Adrenal gland (tissue), 12 donors: ENCODE results near the gene WWC2. TPM values are rescaled to one million over a fixed set of nuclear protein-coding genes. Genes with fewer than 3 reads are reported as not detected.

Experiments used
- DNase-seq, 7 donors: peaks; one replicate each; pipeline ENCODE4 v3.0.0-alpha.2; 2019 to 2020
- H3K27ac ChIP-seq, 5 donors: fragments of 200-600 bp; sonication (generic) in 4 of 5; 1 replicate in 3 of 5; 2 replicates in 2 of 5; pipeline versions ENCODE4 v1.5.1 to v1.8.0; 2016 to 2020; ENCODE audit warnings: mild to moderate bottlenecking in 1 of 5
- H3K27me3 ChIP-seq: fragments of 200-600 bp; 2 replicates; pipeline ENCODE4 v1.8.0; 2021
- H3K36me3 ChIP-seq, 2 donors: fragments of 200-600 bp; replicated peaks in 1 of 2; 1 replicate in 1 of 2; 2 replicates in 1 of 2; pipeline versions ENCODE4 v1.5.1 to v1.8.0; 2018 to 2022
- H3K4me1 ChIP-seq, 2 donors: fragments of 200-600 bp; replicated peaks in 1 of 2; 1 replicate in 1 of 2; 2 replicates in 1 of 2; pipeline versions ENCODE4 v1.5.1 to v1.8.0; 2018 to 2021
- H3K4me3 ChIP-seq, 4 donors: fragments of 200-600 bp; sonication (generic) in 3 of 4; one replicate each; pipeline ENCODE4 v1.5.1; 2016 to 2018
- H3K9me3 ChIP-seq, 3 donors: fragments of 200-600 bp; sonication (generic) in 1 of 3; replicated peaks in 1 of 3; 1 replicate in 2 of 3; 2 replicates in 1 of 3; pipeline versions ENCODE4 v1.5.1 to v1.8.0; 2016 to 2021
- CTCF ChIP-seq, 6 experiments: fragments of 450-650 bp in 4 of 6; fragments of 200-600 bp in 2 of 6; sonication (generic) in 1 of 6; IDR thresholded peaks; 1 replicate in 5 of 6; 2 replicates in 1 of 6; pipeline versions ENCODE4 v1.5.1 to v1.8.0; 2016 to 2021; ENCODE audit warnings: antibody characterized with exemption in 6 of 6, mild to moderate bottlenecking in 2 of 6, moderate library complexity in 1 of 6
- POLR2A ChIP-seq, 2 donors: fragments of 450-650 bp; IDR thresholded peaks; one replicate each; pipeline ENCODE4 v1.6.1; 2017; ENCODE audit warnings: antibody characterized with exemption in 2 of 2, mild to moderate bottlenecking in 2 of 2, moderate library complexity in 1 of 2
- WGBS, 4 donors: extraction: QIAGEN DNeasy Blood & Tissue Kit in 2 of 4; methylation state at CpG; one replicate each; pipeline versions ENCODE4 v1.1.5 to v1.1.7; 2013 to 2017; 5-methylcytosine and 5-hydroxymethylcytosine counted together
- intact Hi-C, 2 donors: fragments of 100-400 bp; cut with DNase I; formaldehyde crosslinking; loops; one replicate each; pipeline versions ENCODE4 v1.14.1 to v1.15.0; 2022 to 2023
- polyA plus RNA-seq, 3 donors: library from polyadenylated mRNA; stranded (reverse); fragments of 200-250 nt in 2 of 3; fragments of 350-450 nt in 1 of 3; fragmentation: Illumina TruSeq in 1 of 3; extraction: RNeasy Lipid Tissue Mini Kit (QIAGEN cat#74804) in 1 of 3; gene quantifications; one replicate each; pipeline ENCODE4 v1.2.3, GENCODE V29; 2013 to 2014
- total RNA-seq, 9 donors: library from RNA; depleted of rRNA in 4 of 9; stranded (reverse); fragments of >200 nt in 4 of 9; fragments of 120-200 nt in 1 of 9; fragmentation: NEBNext Ultra II Directional in 1 of 9; extraction: Animal tissue kit (Norgen Biotek cat#: 25700) in 1 of 9; gene quantifications; one replicate each; pipeline versions ENCODE4 v1.1.0 to v1.2.4, GENCODE V29; 2013 to 2023
- donor health status: healthy with polysubstance abuse.
- donor health status: Bipolar disorder and iron deficiency.
- donor health status: DM: yes; HTN: yes; CAD: no.
- donor health status: DM: no; HTN: no; CAD: no.
- donor health status: DM: no; HTN: no; CAD: no.
- donor health status: DM: yes; HTN: yes; CAD: no.

The WWC2 gene
- total and polyA plus RNA-seq, 12 donors = 3.1 to 27.9 (median 17.4) TPM

GRCh38 chr4:183252959-183253358, 153.9 kb downstream of the WWC2 start:
- no peaks in the 10 kb centered on the region for H3K9me3 ChIP-seq
- no peak for TF ChIP-seq CTCF (IDR thresholded peaks at IDR 0.05)
- TF ChIP-seq POLR2A (IDR thresholded peaks at IDR 0.05) = no peak
- no peaks in the 10 kb centered on the region for H3K4me1 ChIP-seq
- 84 to 92% (median 90%) methylated on average over 4 of the region's 4 CpGs for WGBS, 4 donors
- intact Hi-C loops = loop anchor here in 1 of 2 donors (5.0 kb wide), 1 partner anchor 181 kb away; no protein-coding TSS in a partner anchor
- no peak overlapping the region for H3K27ac ChIP-seq
- no peak overlapping the region for H3K4me3 ChIP-seq
- no peaks in the 10 kb centered on the region for H3K36me3 ChIP-seq
- H3K27me3 ChIP-seq = no peaks in the 10 kb centered on the region
- DNase-seq = no peak

GRCh38 chr4:183253451-183253850, 154.4 kb downstream of the WWC2 start:
- 86 to 92% (median 92%) methylated on average over 1 of the region's 1 CpG for WGBS, 4 donors
- H3K27ac ChIP-seq = no peak overlapping the region
- H3K36me3 ChIP-seq = no peaks in the 10 kb centered on the region

GRCh38 chr4:183254162-183254561, 155.1 kb downstream of the WWC2 start:
- TF ChIP-seq CTCF (IDR thresholded peaks at IDR 0.05) = no peak
- TF ChIP-seq POLR2A (IDR thresholded peaks at IDR 0.05) = no peak
- intact Hi-C loops = loop anchor here in 1 of 2 donors (5.0 kb wide), 1 partner anchor 182 kb away; no protein-coding TSS in a partner anchor
- Histone ChIP-seq H3K27me3 (no peaks in the 10 kb centered on the region), H3K36me3 (no peaks in the 10 kb centered on the region), H3K9me3 (no peaks in the 10 kb centered on the region), H3K27ac (no peak overlapping the region), H3K4me1 (no peaks in the 10 kb centered on the region), H3K4me3 (no peak overlapping the region)
- DNase-seq = no peak
- WGBS, 4 donors = 75 to 87% (median 81%) methylated on average over 6 of the region's 6 CpGs

More at GRCh38 chr4:183253451-183253850, 154.4 kb downstream of the WWC2 start:
- DNase-seq = no peak
- TF ChIP-seq POLR2A (IDR thresholded peaks at IDR 0.05) (no peak), CTCF (IDR thresholded peaks at IDR 0.05) (no peak)
- Histone ChIP-seq H3K4me1 (no peaks in the 10 kb centered on the region), H3K9me3 (no peaks in the 10 kb centered on the region), H3K4me3 (no peak overlapping the region), H3K27me3 (no peaks in the 10 kb centered on the region)
- intact Hi-C loops = loop anchor here in 1 of 2 donors (5.0 kb wide), 1 partner anchor 181 kb away; no protein-coding TSS in a partner anchor

- DNase-seq = no peak
- no peak overlapping the region for H3K27ac ChIP-seq
- no peaks in the 10 kb centered on the region for H3K4me1 ChIP-seq
- WGBS, 4 donors = 77 to 86% (median 83%) methylated on average over 3 of the region's 3 CpGs
- TF ChIP-seq POLR2A (IDR thresholded peaks at IDR 0.05) (no peak), CTCF (IDR thresholded peaks at IDR 0.05) (no peak)
- intact Hi-C loops = no loop called here
- H3K9me3 ChIP-seq = no peaks in the 10 kb centered on the region
- no peaks in the 10 kb centered on the region for H3K27me3 ChIP-seq
- H3K4me3 ChIP-seq = no peak overlapping the region
- H3K36me3 ChIP-seq = no peaks in the 10 kb centered on the region
These were observed 156.4 kb downstream of the WWC2 start for GRCh38 chr4:183255487-183255886.
